Renal cortex interstitium (tissue), 11 donors: Measurements from ENCODE around the gene CERS6. TPM values are rescaled to one million over a fixed set of nuclear protein-coding genes. Genes with fewer than 3 reads are reported as not detected.
"Not testable (repeated sequence)": the region's sequence is repeated elsewhere in the genome, so short reads cannot be mapped to it uniquely, and the experiment has no call there.

ENCODE experiments used
- DNase-seq, 11 donors: peaks; one replicate each; pipeline ENCODE4 v3.0.0-alpha.2; 2013; ENCODE audit warnings: low read depth in 9 of 11, low spot score in 4 of 11; ENCODE audit errors: extremely low read depth in 1 of 11
- polyA plus RNA-seq, 3 donors: library from polyadenylated mRNA; unstranded; fragments of 120-200 nt; gene quantifications; one replicate each; pipeline ENCODE4 v1.2.1, GENCODE V29; 2013; ENCODE audit not compliant: insufficient read length in 3 of 3

The CERS6 gene
- polyA plus RNA-seq, 3 donors, result 44.2 to 54.8 (median 47.0) TPM

DNA sequence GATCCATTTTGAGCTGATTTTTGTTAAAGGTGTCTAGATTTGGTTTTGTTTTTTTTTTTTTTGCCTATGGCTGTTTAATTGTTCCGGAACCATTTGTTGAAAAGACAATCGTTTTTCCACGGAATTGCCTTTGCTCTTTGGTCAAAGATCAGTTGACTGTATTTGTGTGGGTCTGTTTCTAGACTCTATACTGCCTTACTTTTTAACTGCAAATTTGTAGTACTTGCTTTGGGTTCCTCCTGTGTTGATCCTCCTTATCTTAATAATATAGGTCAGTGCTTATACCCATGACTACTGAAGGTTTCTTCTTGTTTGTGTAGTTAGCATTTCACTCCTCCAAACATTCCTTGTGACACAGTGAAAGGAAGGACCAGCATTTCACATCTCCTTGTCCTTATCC lies 30.4 kb downstream of the CERS6 start:
- DNase-seq, result no peak

DNA sequence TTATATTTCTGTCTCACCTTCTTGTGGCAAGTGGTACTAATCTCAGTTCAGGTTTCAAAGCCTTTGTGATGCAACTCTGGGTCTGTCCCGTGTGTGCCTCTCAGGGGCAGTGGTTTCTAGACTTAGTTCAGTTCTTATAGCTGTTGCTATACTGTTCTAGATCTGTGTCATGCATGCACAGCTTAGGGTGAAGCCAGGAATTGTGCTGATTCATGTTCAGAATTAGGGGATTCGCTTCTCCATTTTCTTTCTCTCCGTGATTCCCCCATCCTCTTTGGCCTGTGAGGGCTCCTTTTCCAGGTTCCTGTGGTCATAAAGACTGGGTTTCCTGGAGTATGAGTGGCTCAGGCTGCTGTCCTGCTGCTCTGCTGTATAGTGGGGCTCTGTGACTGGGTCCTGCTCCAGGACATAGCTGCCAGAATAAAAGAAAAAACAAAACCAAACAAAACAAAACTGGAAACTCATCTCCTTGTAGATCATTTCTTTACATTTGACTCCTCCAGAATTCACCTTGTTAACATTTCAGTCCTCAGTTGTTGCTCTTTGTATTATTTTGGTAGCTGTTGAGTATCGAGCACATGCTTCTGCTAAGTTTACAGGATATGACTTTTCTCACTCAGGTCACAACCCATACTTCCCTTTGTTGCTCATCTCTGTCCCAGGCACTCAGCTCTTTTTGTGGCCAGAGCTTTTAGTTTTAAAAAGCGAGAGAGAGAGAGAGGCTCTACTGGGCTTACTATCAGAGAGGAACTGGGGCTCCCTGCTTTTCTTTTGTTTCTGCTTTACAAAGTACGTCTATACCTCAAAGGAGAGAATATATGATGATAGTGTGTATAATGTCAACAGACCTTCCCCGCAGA lies 34.2 kb downstream of the CERS6 start:
- no peak for DNase-seq

DNA sequence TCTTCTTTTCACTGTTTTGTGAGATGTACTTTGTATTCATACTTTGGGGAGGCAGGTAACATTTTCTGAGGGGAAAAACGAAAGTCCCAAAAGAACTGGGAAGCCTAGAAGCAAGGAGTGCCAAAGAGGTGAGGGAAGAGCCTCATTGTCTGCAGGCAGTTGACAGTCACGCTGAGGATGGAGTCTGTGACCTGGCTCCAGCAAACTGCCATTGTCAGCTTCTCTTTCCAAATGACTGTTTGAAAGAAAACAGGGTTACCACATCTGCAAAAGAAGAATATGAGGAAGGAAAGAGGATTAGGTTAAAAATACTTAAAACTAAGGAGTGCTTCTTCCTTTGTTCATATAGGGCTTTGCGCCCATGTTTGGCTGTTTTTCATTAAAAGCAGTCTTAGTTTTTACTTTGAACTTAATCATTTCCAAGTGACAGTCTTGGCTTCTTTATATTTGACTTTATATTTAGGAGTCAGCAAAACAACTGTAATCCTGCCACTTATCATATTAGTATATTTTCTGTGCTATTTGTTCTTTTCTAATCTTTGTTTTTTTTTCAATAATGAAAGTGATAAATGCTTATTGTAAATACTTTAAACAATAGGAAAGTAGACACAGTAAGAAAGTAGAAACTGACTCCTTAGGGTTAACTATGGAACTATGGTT lies 35.0 kb downstream of the CERS6 start:
- no peak for DNase-seq

DNA sequence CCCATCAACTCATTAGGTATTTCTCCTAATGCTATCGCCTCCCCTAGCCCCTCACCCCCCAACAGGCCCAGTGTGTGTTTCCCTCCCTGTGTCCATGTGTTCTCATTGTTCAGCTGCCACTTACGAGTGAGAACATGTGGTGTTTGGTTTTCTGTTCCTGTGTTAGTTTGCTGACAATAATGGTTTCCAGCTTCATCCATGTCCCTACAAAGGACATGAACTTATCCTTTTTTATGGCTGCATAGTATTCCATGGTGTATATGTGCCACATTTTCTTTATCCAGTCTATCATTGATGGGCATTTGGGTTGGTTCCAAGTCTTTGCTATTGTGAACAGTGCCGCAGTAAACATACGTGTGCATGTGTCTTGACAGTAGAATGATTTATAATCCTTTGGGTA lies 35.7 kb downstream of the CERS6 start:
- not testable (repeated sequence) for DNase-seq

DNA sequence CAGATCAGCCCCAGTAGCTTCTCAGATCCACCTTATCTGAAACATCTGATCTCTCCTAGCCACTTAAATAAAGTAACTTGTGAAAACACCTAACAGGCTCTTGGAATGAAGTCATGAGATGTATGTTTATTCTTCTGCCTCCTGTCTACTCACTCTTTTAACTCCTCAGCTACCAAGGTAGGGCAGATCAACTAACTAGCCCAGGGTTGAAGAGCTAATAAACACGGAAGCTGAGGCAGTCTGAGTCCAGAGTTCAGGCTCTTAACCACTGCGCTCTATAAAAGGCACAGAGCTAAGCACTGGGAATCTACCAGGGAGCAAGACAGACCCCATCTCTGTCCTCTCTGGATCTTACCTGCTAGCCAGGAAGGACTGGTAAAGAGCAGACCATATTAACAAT lies 37.1 kb downstream of the CERS6 start:
- not testable (repeated sequence) for DNase-seq

DNA sequence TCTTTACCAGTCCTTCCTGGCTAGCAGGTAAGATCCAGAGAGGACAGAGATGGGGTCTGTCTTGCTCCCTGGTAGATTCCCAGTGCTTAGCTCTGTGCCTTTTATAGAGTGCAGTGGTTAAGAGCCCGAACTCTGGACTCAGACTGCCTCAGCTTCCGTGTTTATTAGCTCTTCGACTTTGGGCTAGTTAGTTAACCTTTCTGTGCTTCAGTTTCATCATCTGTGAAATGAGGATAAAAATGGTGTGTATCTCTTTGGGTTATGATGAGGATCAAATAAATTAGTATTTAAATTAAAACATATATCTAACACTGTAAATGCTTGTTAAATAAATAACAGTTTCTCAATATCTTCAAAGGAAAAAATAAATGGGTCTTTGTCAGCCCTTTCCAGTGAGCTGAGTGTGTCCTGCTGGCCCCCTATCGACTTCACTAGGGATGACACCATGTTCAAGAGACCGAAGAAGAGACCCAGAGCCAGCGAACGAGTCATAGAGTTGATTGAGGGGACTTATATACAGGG lies 38.2 kb downstream of the CERS6 start:
- no peak for DNase-seq

DNA sequence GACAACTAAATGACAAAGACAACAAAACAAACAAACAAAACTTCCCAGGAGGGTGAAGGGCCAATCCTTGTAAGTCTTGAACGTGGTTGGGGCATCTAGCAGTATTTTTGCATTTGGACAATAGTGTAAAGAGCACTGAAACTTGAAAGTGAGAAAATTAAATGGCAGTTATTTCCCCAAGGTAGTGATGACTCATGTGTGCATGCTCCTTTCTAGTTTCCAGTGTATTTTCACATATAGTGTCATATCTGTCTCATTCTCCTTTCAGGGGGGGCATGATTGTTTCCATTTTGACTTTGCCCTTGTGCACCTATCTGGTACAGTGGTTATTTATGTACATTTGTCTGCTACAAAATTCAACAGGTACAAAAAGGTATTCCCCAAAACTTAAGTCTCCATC lies 39.5 kb downstream of the CERS6 start:
- DNase-seq, result no peak

DNA sequence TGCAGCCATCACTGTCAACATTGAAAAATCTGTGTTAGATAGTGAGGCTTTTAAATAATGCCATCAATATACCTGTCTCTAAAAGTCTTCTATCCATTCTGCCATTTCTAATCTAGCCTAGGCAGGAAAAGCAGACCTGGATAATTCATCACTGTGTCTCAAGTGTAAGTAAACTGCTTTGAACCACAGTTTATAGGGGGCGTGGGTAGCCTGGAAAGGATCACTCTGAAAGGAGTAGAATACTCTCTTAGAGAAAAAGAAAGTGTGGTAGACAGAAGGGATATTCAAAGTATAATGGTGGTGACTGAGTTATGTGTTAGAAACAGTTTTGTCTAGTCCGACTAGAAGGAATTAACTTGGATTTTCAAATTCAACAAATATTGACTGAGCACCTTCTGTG lies 40.8 kb downstream of the CERS6 start:
- no peak for DNase-seq

DNA sequence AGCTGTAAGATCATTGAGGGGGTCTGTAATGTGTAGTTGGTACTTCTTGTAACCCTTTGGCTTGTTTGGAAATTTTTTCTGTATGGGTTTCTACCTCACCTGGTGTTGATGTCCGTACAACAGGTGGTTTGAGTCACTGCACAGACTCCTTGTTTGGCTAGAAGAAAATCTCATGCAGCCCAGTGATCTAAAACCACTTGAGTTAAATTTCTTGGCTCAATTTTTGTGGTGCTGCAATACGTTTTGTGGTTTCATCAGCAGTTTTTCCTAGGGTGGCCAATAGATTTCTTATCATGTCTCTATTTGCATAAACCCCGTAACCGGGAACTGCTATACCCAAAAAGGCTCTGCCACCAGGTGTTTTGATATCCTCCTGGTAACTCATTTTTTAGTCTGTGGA lies 43.4 kb downstream of the CERS6 start:
- no peak for DNase-seq

DNA sequence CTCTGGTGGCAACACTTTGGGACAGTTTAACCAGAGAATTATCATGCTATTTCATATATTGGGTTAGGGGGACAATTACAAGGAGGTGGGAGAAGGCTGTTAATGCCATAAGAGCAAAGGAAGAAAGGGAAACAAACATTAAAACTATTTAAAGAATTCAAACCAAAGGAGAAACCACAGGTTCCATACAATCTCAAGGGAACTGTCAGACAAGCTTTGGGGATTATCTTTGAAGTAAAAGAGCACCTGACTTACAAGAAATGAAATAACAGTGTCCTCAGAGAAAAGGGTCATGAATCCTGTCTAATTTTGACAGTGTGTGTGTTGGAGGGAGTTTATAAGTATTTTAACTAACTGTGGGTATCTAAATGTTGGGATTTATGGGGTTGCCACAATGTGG lies 44.4 kb downstream of the CERS6 start:
- DNase-seq, result no peak

DNA sequence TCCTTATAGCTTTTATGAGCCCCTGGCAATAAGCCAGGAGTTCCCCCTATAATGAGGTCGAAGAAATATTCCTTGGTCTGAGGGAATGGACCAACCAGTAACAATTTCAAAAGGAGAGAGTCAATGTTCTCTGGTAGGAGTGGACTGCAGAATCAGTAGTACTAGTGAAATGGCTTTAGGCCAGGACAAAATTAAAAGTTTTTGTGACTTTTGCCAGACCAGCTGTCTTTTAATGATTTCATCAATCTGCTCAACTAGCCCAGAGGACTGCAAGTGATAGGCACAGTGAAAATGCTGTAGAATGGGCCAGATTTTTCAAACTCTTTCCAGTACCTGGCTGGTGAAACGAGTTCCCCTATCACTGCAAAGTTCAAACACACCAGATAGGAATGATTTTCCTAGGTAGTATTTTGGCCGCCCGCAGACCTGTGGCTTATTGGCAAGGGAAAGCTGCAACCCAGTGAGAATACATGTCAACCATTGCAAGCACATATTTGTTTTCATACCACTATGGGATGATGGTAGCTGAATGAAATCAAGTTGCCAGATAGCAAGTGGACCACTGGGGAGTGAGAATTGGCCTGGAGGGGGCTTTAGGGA lies 45.5 kb downstream of the CERS6 start:
- no peak for DNase-seq

DNA sequence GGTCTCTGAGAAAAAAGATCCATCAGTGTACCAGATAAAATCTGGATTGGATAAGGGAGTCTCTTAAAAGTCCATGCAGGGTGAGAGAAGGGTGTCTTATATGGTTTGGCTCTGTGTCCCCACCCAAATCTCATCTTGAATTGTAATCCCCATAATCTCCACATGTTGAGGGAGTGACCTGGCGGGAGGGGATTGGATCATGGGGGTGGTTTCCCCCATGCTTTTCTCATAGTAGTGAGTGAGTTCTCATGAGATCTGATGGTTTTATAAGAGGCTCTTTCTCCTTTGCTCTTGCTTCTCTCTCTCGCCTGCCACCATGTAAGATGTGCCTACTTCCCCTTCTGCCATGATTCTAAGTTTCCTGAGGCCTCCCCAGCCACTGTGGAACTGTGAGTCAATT lies 46.8 kb downstream of the CERS6 start:
- DNase-seq, result not testable (repeated sequence)

DNA sequence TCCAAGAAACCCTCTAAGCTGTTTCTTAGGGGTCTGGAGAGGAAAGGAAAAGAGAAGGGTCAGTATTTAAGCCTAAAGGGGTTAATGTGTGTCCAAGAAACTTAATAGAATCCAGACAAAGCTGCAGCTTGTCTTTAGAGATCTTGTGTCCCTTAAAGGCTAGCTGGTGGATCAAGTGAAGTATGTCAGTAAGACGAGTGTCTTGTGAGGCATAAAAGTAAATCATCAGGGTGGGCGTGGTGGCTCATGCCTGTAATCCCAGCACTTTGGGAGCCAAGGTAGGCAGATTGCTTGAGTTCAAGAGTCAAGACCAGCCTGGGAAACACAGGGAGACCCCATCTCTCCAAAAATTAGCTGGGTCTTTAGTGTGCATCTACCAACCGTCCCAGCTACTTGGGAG lies 47.8 kb downstream of the CERS6 start:
- DNase-seq, result no peak

DNA sequence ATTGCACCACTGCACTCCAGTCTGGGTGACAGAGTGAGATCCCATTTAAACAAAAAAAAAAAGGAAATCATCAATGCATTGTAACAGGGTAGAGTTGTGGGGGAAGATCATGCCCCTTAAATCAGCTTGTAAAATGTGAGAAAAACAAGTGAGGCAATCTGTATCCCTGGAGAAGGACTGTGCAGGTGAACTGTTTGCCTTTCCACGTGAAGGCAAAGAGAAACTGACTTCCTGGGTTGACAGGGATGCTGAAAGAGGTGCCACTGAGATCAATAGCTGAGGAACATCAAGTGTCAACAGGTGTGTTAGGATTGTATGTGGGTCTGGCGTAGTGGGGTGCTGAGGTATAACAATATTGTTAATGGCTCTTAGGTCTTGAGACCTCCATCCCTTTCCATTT lies 48.3 kb downstream of the CERS6 start:
- no peak for DNase-seq

DNA sequence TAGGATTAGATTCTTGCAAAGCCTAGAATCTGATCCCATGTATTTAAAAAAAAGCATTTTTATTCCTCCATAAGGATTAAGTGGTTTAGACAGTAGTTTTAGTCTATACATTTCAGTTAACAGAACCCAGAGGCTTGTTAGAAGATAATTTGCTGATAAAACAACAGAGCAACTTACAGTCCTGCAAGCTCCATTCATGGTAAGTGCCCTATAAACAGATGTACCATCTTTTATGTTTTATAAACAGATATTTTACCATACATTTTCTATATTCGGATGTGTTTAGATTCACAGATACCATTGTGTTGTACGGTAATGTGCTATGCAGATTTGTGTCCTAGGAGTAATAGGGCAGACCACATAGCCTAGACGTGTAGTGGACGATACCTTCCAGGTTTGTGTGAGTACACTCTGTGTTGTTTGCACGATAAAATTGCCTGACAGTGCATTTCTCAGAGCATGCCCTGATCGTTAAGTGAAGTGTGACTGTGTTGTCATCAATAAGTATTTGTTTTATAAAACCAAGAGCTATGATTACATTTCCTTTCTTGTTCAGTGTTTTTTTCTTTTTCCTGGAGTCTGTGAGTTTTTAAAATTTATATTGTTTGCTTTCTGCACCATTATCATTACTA lies 54.2 kb downstream of the CERS6 start:
- DNase-seq, result no peak

DNA sequence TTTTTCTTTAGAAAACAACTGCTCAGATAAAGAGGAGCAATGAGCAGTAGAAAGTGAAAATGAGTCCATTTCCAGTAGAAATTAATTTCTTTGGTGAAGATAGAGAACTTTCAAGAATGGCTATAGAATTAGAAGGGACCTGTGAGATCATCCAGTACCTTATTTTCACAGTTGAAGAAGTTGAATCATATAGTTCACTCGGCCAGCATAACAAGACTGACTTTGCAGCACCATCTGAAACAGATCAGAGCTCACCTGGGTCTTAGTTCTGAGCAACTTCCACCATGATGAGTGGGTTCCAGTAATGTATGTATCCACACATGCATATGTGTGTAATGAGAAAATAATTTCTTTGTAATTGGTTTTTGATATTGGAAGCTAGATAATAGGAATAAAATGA lies 58.6 kb downstream of the CERS6 start:
- DNase-seq, result no peak

DNA sequence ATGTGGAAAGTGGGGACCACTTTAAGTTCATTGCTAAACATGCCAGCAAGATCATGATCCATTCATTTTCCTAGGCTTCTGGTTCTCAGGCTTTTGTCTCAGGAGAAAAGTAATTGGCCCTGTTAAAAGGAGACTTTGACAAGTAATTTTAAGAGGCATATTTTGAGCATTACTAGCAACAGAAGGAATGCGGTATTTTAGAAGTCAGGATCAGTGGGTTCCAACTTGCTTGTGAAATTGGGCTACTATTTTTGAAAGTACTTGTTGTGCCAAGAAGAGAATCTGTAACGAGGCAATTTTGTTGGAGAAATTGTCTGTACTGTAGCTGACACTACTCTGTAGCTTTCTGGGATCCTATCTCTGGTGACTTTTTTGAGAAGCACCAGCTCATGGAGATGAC lies 59.4 kb downstream of the CERS6 start:
- no peak for DNase-seq

DNA sequence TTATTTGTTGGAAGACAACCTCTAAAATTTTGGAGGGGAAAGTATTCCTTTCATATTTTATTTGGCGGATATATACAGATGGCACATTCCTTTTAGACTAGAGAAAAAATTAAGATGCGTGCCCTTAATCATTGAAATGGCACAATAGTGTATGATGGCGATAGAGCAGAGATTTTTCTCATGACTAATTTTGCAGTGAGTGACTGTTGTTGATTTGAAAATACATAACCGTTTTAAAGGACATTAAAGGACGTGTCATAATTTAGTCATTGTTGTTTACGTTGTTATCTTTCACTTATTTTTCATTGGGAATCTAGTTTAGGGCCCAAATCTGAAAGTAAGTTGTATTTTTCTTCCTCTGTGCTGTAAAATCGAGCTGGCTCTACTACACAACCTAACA lies 61.7 kb downstream of the CERS6 start:
- no peak for DNase-seq

DNA sequence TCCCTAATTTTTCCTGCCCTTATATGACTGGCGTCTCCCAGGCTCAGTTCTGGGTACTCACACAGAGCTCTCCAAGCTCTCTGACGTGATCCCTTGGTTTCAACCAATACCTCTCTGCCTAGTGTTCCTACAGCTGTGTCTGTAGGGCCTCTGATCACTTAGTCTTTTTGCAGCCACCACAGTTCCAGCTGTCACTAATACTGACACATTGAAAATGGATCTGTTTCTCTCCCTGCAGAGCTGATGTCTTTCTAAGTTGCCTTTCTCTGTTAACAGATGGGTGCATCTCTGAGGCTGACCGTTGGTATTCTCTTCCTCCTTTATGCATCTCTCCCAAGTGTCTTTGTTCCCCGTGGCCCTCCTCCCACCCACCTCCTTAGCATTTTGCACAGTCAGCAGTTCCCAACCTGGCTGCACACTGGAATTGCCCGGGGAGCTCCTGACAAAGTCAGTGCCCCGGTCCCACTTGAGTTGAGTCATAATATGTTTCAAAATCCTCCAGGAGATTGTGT lies 62.5 kb downstream of the CERS6 start:
- no peak for DNase-seq
